ENCODE measurements around the gene TTC34. TPM values are rescaled to one million over a fixed set of nuclear protein-coding genes. Genes with fewer than 3 reads are reported as not detected.
A peak's percentile ranks its signal among the peaks of the same experiment; 100 is the strongest.

TTC34 gene
- total RNA-seq, 1 experiment from 2014 or later: 0.38 TPM

- Histone ChIP-seq H3K4me1 (no peaks in the 10 kb centered on the region), H3K27ac (no peak overlapping the region), H3K9me3 (replicated peaks) (no peaks in the 10 kb centered on the region), H3K27me3 (peaks cover 31% of the 10 kb centered on the region), H3K4me3 (no peak overlapping the region), H3K36me3 (no peaks in the 10 kb centered on the region)
- no peak for DNase-seq
These were observed 21.2 kb upstream of the TTC34 start for GRCh38 chr1:2822621-2823145.

GRCh38 chr1:2821966-2822620 lies 20.6 kb upstream of the TTC34 start:
- Histone ChIP-seq H3K27ac (no peak overlapping the region), H3K4me1 (no peaks in the 10 kb centered on the region), H3K36me3 (no peaks in the 10 kb centered on the region), H3K4me3 (no peak overlapping the region), H3K9me3 (replicated peaks) (no peaks in the 10 kb centered on the region), H3K27me3 (peaks cover 31% of the 10 kb centered on the region)
- peak; percentile 42 to 60 for DNase-seq

- H3K36me3 ChIP-seq: no peaks in the 10 kb centered on the region
- H3K4me3 ChIP-seq: no peak overlapping the region
- no peak for DNase-seq
- no peaks in the 10 kb centered on the region for H3K9me3 ChIP-seq (replicated peaks)
- H3K27me3 ChIP-seq: peaks cover 33% of the 10 kb centered on the region
- H3K27ac ChIP-seq: no peak overlapping the region
- H3K4me1 ChIP-seq: no peaks in the 10 kb centered on the region
These were observed 20.0 kb upstream of the TTC34 start for GRCh38 chr1:2821373-2821955.

GRCh38 chr1:2820731-2821372 lies 19.4 kb upstream of the TTC34 start:
- Histone ChIP-seq H3K27ac (no peak overlapping the region), H3K4me1 (no peaks in the 10 kb centered on the region), H3K36me3 (no peaks in the 10 kb centered on the region), H3K9me3 (replicated peaks) (no peaks in the 10 kb centered on the region), H3K4me3 (no peak overlapping the region), H3K27me3 (peaks cover 39% of the 10 kb centered on the region)
- no peak for DNase-seq

- H3K4me1 ChIP-seq: no peaks in the 10 kb centered on the region
- no peak for DNase-seq
- no peak overlapping the region for H3K27ac ChIP-seq
- H3K27me3 ChIP-seq: peaks cover 39% of the 10 kb centered on the region
- no peak overlapping the region for H3K4me3 ChIP-seq
- no peaks in the 10 kb centered on the region for H3K36me3 ChIP-seq
- H3K9me3 ChIP-seq (replicated peaks): no peaks in the 10 kb centered on the region
These were observed 18.6 kb upstream of the TTC34 start for GRCh38 chr1:2819831-2820730.

- Histone ChIP-seq H3K4me1 (no peaks in the 10 kb centered on the region), H3K27me3 (peaks cover 37% of the 10 kb centered on the region), H3K4me3 (no peak overlapping the region), H3K36me3 (no peaks in the 10 kb centered on the region), H3K27ac (no peak overlapping the region), H3K9me3 (replicated peaks) (no peaks in the 10 kb centered on the region)
- DNase-seq: no peak
These were observed 17.9 kb upstream of the TTC34 start for GRCh38 chr1:2819429-2819828.

GRCh38 chr1:2817784-2818564 lies 16.5 kb upstream of the TTC34 start:
- H3K4me3 ChIP-seq: no peak overlapping the region
- peaks cover 7% of the 10 kb centered on the region; the same call in 1 of the 2 replicates for H3K9me3 ChIP-seq (replicated peaks)
- no peaks in the 10 kb centered on the region for H3K4me1 ChIP-seq
- no peak for DNase-seq
- H3K27ac ChIP-seq: no peak overlapping the region
- no peaks in the 10 kb centered on the region for H3K36me3 ChIP-seq
- H3K27me3 ChIP-seq: peaks cover 24% of the 10 kb centered on the region

- H3K27me3 ChIP-seq: peaks cover 16% of the 10 kb centered on the region
- DNase-seq: no peak
- no peaks in the 10 kb centered on the region for H3K4me1 ChIP-seq
- no peak overlapping the region for H3K4me3 ChIP-seq
- no peak overlapping the region for H3K27ac ChIP-seq
- no peaks in the 10 kb centered on the region for H3K36me3 ChIP-seq
- peaks cover 10% of the 10 kb centered on the region; the same call in 1 of the 2 replicates for H3K9me3 ChIP-seq (replicated peaks)
These were observed 15.3 kb upstream of the TTC34 start for GRCh38 chr1:2816786-2817185.

GRCh38 chr1:2815551-2815950 lies 14.1 kb upstream of the TTC34 start:
- Histone ChIP-seq H3K27me3 (peaks cover 16% of the 10 kb centered on the region), H3K36me3 (no peaks in the 10 kb centered on the region), H3K4me3 (no peak overlapping the region), H3K4me1 (no peaks in the 10 kb centered on the region), H3K9me3 (replicated peaks) (peaks cover 10% of the 10 kb centered on the region; the same call in 1 of the 2 replicates), H3K27ac (no peak overlapping the region)
- no peak for DNase-seq

GRCh38 chr1:2814511-2815075 lies 13.1 kb upstream of the TTC34 start:
- Histone ChIP-seq H3K4me3 (no peak overlapping the region), H3K27me3 (peaks cover 16% of the 10 kb centered on the region), H3K36me3 (no peaks in the 10 kb centered on the region), H3K4me1 (no peaks in the 10 kb centered on the region), H3K9me3 (replicated peaks) (peaks cover 10% of the 10 kb centered on the region; the same call in 1 of the 2 replicates), H3K27ac (no peak overlapping the region)
- DNase-seq: no peak

GRCh38 chr1:2812939-2813653 lies 11.6 kb upstream of the TTC34 start:
- Histone ChIP-seq H3K27ac (no peak overlapping the region), H3K36me3 (no peaks in the 10 kb centered on the region), H3K4me3 (no peak overlapping the region), H3K4me1 (no peaks in the 10 kb centered on the region), H3K9me3 (replicated peaks) (peaks cover 10% of the 10 kb centered on the region; the same call in 1 of the 2 replicates), H3K27me3 (peaks cover 18% of the 10 kb centered on the region)
- no peak for DNase-seq

GRCh38 chr1:2812136-2812535 lies 10.6 kb upstream of the TTC34 start:
- no peak for DNase-seq
- Histone ChIP-seq H3K4me3 (no peak overlapping the region), H3K36me3 (no peaks in the 10 kb centered on the region), H3K27ac (no peak overlapping the region), H3K27me3 (peaks cover 26% of the 10 kb centered on the region), H3K4me1 (no peaks in the 10 kb centered on the region), H3K9me3 (replicated peaks) (peaks cover 10% of the 10 kb centered on the region; the same call in 1 of the 2 replicates)

GRCh38 chr1:2811533-2811918 lies 10.0 kb upstream of the TTC34 start:
- no peak overlapping the region for H3K4me3 ChIP-seq

More at GRCh38 chr1:2811533-2811918, 10.0 kb upstream of the TTC34 start:
- Histone ChIP-seq H3K36me3 (no peaks in the 10 kb centered on the region), H3K4me1 (no peaks in the 10 kb centered on the region), H3K9me3 (replicated peaks) (peaks cover 10% of the 10 kb centered on the region; the same call in 1 of the 2 replicates), H3K27me3 (peaks cover 26% of the 10 kb centered on the region), H3K27ac (no peak overlapping the region)
- DNase-seq: no peak

Measured in SJCRH30 (cell line).